Left lobe of liver (tissue), 2 donors: ENCODE data around the gene SF3B2. TPM values are rescaled to one million over a fixed set of nuclear protein-coding genes. Genes with fewer than 3 reads are reported as not detected.
"Not testable (repeated sequence)": the region's sequence is repeated elsewhere in the genome, so short reads cannot be mapped to it uniquely, and the experiment has no call there.

Experiments used
- ATAC-seq: fragments of 200-7000 bp; cut with Tn5 transposase; one replicate; pipeline ENCODE4 v1.9.1; 2020; ENCODE audit warnings: mild to moderate bottlenecking, moderate library complexity
- DNase-seq: peaks from one replicate; pipeline ENCODE4 v3.0.0-alpha.2; 2020; ENCODE audit warnings: low spot score
- total RNA-seq: library from RNA; stranded (reverse); gene quantifications from one replicate; pipeline ENCODE4 v1.2.1, GENCODE V29; 2021
- donor health status: DM: no; HTN: no; CAD: no; lungs with moderate emphysema.
- donor health status: DM: no; HTN: yes; CAD: no.

SF3B2 gene
- total RNA-seq: 79.6 TPM

DNA sequence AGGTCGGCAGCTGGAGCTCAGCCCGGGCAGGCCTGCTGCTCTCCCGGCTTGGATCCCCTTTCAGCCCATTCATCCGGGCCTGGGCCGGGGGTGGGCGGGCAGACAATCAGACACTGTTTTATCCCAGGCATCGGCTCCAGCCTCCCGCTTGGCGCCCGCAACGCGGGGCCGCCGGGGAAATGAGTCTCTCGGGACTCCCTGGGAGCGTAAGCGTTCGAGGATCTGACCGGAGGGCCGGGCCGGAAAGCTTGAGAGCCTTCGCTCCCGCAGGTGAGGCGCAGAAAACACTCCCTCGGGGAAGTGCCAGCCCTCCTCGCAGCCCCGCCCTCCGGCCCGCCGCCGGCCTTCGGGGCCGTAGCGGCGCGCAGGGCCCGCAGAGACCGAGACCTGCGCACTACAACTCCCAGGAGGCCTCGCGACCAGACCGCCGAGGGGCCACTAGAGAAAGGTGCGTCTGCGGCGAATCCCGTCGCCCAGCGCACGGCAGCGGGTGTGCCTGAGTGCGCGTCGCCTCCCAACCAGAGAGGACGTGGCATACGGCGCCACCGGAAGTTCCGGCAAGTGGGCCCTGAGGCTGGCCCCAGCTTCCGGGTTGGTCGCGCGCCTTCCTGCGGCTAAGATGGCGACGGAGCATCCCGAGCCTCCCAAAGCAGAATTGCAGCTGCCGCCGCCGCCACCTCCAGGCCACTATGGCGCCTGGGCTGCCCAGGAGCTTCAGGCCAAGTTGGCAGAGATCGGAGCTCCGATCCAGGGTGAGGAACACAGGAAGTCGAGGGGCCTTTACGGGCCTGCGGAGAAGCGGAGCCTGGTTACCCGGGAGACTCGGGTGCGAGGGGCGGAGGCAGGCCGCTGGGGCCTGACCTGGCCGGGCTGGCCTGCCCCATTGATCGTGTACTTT is at the start of gene SF3B2:
TSS of gene SF3B2 (plus strand) at position 599 of the 898 bp plus-strand sequence. CDS start at position 620, 21 bp downstream.
- peak; percentile 93 for ATAC-seq
- DNase-seq: peak; percentile 99

DNA sequence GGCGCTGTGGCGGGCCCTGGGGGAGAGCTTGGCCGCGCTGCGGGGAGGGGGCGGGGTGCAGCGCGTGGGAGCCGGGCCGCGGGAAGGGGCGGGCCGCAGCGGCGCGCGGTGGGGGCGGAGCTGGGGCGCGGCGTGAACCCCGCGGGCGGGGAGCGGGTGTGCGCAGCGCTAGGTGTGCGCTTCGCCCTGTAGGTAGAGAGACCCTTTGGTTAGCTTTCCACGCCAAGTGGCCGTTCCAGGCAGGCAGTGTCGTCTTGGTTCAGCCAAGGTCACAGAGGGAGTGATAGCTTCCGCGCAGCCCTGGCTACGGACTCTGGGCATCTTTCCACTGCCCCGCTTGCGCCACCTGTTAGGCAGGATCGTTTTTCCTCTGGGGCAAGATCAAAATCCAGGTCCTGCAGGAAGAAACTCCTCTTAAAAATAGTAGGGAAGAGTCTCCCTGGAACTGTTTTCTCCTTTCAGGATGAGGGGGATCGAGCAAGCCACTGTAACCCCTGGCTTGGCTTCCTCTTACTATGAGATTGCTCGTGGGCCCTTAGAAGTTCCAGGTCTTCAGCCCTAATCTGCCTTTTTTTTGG is 49.4 kb upstream of the SF3B2 start:
- peak; percentile 79 for DNase-seq
- ATAC-seq: peak; percentile 89

DNA sequence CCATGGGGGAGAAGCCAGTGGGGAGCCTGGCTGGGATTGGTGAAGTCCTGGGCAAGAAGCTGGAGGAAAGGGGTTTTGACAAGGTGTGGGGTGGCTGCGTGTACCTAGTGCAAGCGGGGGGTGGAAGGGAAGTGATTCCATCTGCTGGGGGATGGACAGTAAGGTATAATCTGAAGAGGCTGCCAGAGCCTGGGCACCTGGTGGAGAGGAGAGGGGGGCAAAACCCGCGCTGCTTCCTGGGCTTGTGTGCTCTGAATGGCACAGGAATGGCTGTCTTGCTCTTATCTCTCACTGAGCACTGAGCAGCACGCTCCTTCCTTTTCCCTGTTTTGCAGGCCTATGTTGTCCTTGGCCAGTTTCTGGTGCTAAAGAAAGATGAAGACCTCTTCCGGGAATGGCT is 48.9 kb upstream of the SF3B2 start:
- ATAC-seq: no peak
- DNase-seq: no peak

DNA sequence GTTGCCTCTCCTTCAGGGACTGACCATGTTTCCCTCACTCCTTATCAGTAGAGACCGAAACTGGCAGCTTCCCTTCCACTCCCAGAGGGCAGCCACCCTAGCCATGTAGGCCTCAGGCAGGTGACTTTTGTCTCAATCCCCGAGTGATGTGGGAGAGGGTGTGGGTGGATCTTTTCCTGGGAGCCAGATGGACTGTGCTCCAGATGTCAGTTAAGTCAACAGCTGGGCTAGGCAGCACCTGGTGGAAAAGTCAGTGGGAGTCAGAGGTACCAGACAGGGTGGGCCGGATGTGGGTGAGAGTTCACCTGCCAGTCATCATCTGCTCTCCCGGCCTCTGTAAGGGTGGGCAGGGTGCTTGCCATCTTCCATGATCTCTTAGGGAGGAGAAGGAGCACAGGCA is 48.0 kb upstream of the SF3B2 start:
- ATAC-seq: no peak
- no peak for DNase-seq

GRCh38 chr11:66006134-66006890 is 45.9 kb upstream of the SF3B2 start:
- DNase-seq (no peak), ATAC-seq (no peak)

DNA sequence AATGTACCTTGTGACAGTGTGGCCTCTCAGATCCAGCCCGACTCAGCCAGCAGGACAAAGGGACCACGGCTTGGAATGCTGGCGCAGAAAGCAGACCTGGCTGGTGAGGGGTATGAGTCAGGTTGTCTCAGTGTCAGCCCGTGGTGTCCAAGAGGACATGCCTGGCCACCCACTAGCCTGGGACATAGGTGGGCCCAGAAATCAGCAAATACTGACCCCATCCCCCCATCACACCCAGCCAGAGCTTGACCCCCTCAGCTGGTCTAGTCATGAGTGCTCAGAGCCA is 45.3 kb upstream of the SF3B2 start:
- no peak for DNase-seq
- ATAC-seq: no peak

DNA sequence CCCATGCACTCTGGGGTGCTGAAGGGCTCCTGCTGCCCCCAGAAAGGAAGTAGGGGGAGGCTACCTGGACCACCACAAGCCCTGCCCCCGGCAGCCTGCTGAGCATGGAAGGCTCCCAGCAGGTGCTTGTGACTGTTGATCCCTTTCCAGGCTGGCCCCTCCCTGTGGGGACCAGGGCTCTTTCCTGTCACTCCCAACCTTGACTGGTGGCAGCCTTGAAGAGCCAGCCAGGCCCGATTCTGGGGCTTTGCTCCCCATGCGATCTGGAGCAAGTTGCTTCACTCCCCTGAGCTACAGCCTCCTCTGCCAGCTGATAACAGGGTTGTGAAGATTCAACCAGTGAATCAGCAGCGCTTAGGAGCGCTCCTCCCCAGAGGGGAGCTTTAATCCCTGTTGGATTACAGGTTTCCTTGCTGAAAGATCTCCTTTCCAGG is 44.9 kb upstream of the SF3B2 start:
- ATAC-seq: no peak

DNA sequence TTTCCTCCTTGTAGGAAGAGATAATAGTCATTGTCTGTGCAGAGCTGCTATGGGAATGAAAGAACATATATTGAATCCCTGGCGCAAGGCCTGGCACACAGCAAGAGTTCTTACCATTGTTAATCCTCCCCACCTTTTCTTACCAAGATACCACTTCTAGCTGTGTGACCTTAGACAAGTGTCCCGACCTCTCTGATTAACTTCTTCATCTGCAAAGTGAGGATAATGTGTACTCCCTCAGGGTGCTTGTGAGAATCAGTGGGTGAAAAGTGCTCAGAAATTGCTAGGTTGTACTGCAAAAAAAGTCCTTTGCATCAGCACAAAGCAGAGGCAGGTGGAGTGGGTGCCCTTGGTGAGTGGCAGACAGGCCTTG is 44.1 kb upstream of the SF3B2 start:
- ATAC-seq: no peak
- DNase-seq: no peak

More for the DNA sequence above, 44.9 kb upstream of the SF3B2 start:
- no peak for DNase-seq

DNA sequence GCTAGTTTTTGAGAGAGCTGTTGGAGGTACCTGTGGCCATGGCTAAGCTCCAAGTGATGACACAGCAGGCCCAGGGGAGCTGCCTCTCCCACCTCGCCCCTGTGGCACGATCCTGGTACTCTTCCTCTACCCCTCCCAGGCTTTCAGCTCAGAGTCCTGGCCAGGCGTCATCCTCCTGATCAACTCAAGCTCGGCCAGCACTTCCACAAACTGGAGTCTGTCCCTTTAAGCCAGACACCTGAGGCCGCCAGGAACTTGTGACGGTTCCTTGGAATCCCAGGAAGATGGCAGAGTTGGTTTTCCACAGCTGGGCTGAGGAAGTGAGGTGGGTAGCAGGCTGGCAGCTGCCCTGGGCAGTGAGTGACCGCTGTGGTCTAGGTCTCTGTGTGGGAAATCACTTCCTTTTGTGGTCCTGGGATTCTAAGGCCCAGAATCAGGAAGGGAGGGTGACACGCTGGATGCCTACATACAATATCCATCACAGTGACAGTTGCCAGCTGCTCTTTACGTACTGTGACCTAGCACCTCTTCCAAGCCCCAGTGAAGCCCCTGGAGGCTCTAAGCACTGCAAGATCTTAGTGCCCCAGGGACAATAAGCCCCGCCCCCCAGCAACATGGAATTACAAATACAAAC is 43.6 kb upstream of the SF3B2 start:
- no peak for ATAC-seq
- no peak for DNase-seq

- not testable (repeated sequence) for ATAC-seq, DNase-seq
Measured at GRCh38 chr11:66010036-66010435, 42.1 kb upstream of the SF3B2 start.

GRCh38 chr11:66011239-66011784 is 40.9 kb upstream of the SF3B2 start:
- ATAC-seq (no peak), DNase-seq (no peak)

GRCh38 chr11:66011785-66012303 is 40.3 kb upstream of the SF3B2 start, which contains the start of gene CST6:
TSS of gene CST6 (plus strand) at chr11:66012008. CDS start at chr11:66012045, 37 bp downstream.
- ATAC-seq (no peak), DNase-seq (no peak)

- ATAC-seq (no peak), DNase-seq (no peak)
Measured at GRCh38 chr11:66012371-66012945, 39.7 kb upstream of the SF3B2 start.

GRCh38 chr11:66012946-66013761 is 39.0 kb upstream of the SF3B2 start:
- no peak for DNase-seq
- no peak for ATAC-seq

DNA sequence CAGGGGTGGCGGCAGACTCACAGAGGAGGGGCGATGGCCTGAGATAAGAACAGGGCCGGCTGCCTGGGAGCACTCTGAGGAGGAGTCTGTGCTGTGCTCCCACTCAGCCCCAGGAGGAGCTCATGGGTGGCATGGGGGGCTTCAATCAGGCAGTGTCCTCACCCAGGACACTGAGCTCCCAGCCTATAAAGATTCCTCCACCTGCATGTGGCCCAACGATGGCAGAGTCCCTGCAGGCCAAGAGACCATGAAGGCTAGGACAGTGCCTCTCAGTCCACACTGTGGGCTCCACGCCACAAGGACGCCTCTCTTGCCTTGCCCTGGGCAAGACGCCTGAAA is 38.4 kb upstream of the SF3B2 start:
- ATAC-seq (no peak), DNase-seq (no peak)

DNA sequence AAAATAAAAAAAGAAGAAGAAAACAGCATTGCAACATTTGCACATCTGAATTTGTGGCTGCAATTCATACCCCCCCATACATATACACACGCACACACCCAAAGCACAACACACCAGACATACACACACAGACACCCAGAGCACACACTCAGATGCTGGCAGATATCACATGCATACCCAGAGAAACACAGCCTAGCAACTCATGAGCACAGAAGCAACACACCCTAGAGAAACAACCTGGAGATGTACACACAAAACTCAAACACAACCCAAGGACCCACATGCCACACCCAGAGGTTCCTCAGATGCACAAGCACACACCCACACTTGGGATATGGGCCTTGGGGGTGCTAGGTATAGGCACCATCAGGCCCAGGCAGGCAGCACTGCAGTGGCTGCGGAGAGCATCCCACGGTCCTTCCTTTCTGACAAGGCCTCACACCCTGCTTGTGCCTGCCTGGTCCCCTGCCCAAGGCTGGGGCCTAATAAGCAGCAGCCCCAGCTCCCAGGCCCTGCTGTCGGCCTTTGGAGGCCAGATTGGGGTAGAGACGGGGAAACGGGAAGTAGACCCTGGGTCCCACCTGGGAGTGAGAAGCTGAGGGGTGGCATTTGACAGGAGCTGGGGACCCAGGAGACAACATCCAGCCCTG is 37.2 kb upstream of the SF3B2 start:
- DNase-seq (no peak), ATAC-seq (no peak)

- DNase-seq: no peak
- no peak for ATAC-seq
Measured at GRCh38 chr11:66015454-66015881, 36.7 kb upstream of the SF3B2 start.

DNA sequence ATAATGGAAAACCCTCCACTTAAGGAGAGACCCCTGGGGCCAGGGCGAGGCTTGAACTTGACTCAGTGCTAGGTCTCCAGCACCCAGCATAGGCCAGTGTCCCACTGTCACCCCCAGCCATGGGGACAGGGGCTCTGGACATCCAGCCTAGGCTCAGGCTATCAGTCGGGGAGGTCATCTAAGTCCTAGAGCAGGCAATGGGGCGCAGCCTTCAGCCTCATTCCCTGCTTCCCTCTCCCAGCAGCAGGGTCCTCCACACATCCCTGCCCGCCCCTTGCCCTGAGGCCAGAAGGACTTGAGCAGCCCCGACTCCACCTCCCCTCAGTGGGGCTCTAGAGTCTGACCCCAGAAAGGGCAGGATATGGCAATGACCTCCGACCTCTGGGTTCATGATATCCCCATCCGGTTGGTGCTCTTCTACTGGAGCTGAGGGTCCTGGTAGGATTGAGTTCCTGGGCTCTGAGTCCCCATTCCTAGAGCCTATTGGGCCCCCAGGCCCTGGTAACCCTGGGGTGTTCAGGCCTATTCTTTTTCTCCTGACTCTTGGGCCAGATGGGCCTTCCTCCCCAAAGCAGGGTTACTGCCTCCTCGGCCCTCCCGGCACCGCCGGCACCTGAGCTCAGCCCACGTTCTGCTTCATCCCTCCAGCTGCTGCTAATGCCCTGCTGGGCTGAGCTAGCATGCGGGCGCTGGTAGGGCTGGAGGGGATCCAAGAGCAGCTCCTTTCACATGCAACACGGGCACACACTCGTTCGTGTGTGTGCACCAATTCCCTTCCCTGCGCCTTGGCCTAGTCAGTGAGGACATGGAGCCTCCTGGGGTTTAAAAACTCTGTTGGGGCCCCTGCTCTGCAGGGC is 36.0 kb upstream of the SF3B2 start:
- no peak for ATAC-seq

More for the DNA sequence above, 36.0 kb upstream of the SF3B2 start:
- no peak for DNase-seq
